ENCODE results near the gene TMEM184C.

The TMEM184C gene

GRCh38 chr4:147674073-147674472 lies 56.9 kb downstream of the TMEM184C start:
- DNase-seq = no peak

GRCh38 chr4:147674496-147674895 lies 57.3 kb downstream of the TMEM184C start:
- no peak for DNase-seq

DNA sequence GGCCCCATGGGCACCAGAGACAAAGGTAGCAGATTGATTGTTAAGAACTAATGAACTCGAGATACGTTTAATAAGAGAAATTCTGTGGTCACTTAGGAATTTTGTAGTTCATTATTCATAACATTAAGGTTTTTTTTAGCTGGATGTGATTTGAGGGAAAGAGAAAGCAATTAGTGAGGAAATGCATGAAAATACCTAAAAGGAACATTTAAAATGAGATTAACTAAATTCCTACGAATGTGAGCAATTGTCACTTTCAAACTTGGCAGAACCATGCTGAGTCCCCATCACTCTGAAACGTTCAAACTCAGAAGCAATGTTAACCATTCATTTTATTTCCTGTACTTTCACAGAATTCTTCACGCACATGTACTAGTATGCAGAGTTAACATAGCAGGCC lies 60.9 kb downstream of the TMEM184C start:
- no peak for DNase-seq

GRCh38 chr4:147678796-147679549 lies 61.8 kb downstream of the TMEM184C start:
- DNase-seq = no peak

DNA sequence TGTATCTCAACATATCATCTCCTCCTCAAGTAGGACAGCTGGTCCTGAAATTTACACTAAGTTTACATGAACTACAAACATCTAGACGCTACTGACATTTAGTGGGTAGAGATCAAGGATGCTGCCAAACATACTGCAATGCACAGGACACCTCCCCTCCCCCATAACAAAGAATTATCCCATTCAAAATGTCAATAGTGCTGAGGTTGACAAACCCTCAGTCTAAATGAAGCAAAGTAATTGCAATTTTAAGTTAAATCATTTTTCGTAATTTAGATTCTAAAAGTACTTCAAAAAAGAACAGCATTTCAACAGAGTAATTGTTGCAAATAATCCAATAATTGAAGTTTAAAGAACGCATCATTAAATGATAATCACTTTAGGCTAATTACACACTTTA lies 65.6 kb downstream of the TMEM184C start:
- no peak for DNase-seq

DNA sequence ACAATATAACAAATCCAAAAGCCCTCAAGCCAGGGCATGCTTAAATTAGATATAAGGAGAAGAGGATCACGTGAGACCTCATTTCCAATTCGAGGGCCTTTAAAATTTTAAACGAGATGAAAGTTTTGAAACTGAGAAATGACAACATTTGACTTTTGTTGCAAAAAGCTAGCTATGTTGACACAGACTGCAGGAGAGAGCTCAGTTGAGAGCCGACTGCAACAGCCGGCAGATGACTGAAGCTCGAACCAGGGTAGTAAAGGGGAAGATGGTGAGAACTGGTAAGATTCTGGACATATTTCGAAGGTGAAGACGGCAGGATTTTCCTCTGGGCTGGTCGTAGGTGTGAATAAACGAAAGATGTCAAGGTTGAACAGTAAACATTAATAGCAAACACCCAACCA lies 66.0 kb downstream of the TMEM184C start:
- no peak for DNase-seq

DNA sequence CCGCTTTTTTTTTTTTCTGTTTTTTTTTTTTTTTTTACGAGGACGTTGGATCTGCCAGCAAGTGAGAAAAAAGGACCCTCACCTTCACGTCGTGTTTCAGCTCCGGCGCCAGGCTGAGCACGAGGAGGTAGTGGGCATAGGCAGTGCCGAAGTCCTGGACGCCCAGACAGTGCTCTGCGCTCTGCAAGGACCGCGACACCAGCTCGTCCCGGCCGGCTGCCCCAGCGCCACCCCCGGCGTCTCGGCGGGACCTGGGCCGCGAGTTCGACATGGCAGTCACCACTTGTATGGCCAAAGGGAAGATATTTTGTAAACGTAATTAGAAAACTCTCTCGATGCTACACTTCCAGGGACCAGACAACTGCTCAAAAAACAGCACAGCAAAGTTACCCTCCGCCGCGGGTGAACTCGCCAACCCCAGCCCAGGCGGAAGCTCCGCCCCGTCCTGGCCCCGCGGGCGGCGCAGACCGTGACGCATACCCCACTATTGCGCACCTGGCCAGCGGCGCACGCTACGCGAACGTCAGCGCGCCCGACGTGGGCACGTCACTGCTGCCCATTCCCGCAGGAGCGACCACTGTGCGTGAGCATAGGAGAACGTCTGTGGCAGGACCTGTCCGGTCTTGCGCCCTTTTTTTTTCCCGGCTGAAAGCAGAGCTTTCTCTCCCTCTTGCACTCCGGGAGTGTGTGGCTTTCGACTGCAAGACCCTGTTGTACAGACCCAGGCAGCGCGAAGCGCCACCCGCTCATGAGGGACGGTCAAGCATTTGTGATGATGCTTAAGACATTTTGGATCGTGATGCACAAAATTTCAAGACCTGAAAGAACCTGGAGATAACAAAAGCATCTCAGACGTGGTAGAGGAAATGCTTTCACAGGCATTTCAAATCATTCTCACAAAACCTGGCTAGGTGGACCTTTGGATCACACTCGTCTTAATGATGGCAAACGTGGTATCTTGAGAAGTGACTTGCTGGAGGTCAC lies 66.8 kb downstream of the TMEM184C start, which contains the start of gene PRMT9:
Gene PRMT9 (minus strand): TSS at position 447 of the 984 bp plus-strand sequence. CDS start 176 bp downstream, at position 271.
- DNase-seq = peak; percentile 82

- no peak for DNase-seq
Observed at GRCh38 chr4:147689067-147689466, 71.9 kb downstream of the TMEM184C start.

DNA sequence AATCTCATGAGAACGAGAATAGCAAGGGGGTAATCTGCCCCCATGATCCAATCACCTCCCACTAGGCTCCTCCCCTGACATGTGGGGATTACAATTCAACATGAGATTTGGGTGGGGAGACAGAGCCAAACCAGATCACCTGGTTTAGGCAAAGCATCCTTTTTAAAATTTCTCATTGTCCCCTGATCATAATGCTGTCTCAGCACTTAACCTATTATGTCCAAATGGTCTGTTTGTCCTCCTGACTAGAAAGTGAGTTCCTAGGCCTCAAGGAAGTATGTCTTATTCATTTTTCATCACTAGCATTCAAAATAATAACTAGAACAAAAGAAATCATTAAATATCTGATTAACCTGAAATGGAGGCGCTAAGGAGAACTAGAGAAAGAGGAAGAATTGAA lies 74.6 kb downstream of the TMEM184C start:
- no peak for DNase-seq

DNA sequence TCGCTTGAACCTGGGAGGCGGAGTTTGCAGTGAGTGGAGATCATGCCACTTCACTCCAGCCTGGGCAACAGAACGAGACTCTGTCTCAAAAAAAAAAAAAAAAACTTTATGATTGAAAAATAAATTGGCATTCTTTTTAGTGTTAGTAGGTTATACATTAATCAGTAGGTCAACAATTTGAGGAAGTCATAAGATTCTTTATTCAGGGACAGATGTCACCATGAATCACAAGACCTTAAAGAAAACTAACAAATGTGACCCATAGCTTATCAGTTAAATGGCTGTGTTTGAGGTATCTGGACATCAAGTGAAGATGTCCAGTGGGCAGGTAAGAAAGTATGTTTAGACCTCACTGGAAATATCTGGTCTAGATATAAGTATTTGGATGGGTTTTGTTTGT lies 76.0 kb downstream of the TMEM184C start:
- DNase-seq = no peak

GRCh38 chr4:147696866-147697265 lies 79.7 kb downstream of the TMEM184C start:
- DNase-seq = no peak

DNA sequence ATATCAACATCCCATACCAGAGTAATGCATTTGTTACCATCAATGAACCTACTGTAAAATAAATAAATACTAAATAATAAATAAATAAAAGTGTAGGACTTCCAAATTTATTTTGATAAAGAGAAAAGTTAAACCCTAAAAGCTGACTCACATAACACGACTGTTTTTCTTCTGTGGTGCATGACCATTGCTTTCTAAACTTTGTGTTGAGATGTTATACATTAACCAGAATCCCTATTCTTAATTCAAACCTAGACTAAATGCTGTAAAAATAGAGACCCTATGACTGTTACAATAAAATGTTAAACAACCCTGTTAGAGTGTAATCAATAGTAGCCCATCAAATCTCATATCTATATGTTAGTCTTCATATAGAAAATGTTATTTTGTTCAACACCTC lies 87.6 kb downstream of the TMEM184C start:
- DNase-seq = no peak

GRCh38 chr4:147707892-147708672 lies 90.9 kb downstream of the TMEM184C start:
- DNase-seq = peak; percentile 52

DNA sequence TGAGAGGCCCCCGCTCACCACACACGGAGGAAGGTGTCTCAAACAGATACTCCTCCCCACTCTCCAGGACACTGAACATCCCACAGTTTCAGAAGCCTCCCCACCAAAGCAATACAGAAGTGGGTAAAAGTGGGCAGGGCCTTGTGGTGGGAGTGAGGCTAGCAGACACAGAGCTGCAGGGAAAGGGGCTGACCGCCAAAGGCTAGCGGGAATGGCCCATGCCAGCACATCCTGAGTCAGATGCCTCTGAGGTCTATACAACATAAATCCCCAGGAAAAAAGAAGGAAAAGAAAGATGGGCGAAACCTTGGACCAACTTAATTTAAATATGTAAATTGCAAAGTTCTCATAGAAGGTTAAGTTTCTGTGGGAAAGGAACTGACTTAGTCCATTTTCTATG lies 92.8 kb downstream of the TMEM184C start:
- no peak for DNase-seq

DNA sequence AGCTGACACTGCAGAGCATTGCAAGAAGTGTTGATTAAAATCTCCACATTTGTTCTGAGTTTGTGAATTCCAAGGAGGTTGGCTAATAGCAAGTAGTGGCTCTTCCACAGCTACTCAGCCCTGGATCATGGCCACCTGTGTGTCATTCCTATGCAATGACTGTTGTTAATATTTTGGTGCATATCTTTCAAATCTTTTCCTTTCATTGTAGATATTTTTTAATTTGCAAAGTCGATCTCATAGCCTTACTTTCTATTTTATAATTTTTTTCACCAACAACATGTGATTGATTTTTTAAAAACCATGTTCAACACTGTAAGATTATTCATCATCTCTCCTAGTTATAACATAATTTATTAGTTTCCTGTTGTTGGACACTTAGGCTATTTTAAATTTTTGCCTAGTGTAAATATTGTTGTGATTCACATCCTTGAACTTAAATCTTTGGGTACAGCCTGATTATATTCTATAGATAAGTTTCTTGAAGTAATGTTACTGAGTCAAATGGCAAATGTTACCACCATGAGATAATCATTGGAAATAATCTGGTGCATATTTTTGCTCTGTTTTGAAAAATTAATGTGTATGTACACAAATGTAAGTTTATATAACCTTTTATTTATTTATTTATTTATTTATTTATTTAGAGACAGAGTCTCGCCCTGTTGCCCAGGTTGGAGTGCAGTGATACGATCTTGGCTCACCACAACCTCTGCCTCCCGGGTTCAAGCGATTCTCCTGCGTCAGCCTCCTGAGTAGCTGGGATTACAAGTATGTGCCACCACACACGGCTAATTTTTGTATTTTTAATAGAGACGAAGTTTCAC lies 97.6 kb downstream of the TMEM184C start:
- no peak for DNase-seq

DNA sequence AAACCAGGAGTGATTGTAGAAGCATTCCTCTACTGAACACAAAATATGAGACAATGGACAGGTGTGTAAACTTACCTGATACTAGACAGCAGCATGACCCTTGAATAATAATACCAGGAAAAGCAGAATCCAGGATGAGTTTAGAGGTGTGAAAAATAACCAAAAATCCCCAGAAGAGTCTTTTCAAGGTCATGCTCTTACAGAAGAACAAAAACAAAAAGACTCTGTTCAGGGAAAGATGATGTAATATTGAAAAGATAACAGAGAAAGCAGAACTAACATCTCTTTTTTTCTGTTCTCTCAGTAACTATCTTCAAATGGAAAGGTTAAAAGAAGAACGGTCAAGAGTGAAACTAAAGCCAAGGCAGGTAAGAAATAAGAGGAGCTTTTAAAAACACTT lies 100.7 kb downstream of the TMEM184C start:
- DNase-seq = no peak

Data from activated gamma-delta T cell treated with Interleukin-2 at 50 U/mL for 16 hours (primary cell).